ENCODE results near the gene GRID1. TPM values are rescaled to one million over a fixed set of nuclear protein-coding genes. Genes with fewer than 3 reads are reported as not detected.

Gene GRID1
- total RNA-seq, 1 experiment from 2014 or later, result 0.37 TPM

DNA sequence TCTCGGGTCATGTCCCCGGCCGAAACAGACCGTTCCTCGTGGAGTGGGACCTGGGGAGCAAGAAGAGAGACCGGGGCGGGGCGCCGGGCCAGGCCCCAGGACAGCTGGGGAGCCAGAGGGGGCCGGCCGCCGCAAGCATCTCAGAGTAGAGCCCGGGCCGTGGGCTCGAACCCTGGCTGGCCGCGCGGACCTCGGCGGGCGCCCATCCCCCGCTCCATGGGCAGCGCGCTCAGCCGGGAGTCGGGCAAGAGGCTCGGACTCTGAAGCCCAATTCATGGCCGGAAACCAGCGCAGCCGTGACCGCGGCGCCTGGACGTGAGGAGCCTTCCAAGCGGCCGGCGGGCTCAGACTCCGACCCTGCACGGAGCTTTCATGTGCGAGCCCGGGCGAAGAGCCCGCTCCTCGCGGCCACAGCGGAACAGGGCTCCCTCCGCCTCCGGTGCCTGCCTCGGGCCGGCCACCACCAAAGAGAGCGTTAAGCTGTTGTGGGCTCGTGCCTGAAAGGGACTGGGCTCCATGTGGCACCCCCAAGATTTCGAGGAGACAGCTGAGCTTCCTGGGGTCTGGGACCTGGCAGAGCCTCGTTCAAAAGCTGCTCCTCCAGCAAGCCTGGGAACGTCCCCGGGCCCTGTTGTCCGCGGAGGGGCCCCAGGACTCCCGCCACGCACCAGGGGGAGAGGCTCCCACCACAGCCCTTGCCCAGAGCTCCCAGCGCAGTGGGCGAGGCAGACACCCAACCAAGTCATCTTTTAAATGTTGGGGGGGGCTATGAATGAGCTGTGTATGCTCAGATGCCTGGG is 757 bp upstream of the GRID1 start:
- peaks cover 91% of the 10 kb centered on the region for H3K27me3 Mint-ChIP-seq (ENCODE audit: low read depth)
- H3K36me3 Mint-ChIP-seq, result no peaks in the 10 kb centered on the region
- H3K9me3 Mint-ChIP-seq, result no peaks in the 10 kb centered on the region
- CTCF ChIA-PET, result interaction anchor here (0.7 to 6.2 kb wide), 10 partner anchors 9 to 218 kb away, joined by 3 to 51 read pairs (median 4); no protein-coding TSS in a partner anchor
- H3K27ac Mint-ChIP-seq, result no peak overlapping the region
- ATAC-seq (peak; percentile 5), DNase-seq (ENCODE audit: low spot score) (peak; percentile 64)
- 0 out of 2 replicates have a peak, but pooled peaks have one; percentile 38 for TF ChIP-seq ZNF232 (CRISPR knock-in tag; IDR thresholded peaks at IDR 0.05)
- TF ChIP-seq, protein P1, sequence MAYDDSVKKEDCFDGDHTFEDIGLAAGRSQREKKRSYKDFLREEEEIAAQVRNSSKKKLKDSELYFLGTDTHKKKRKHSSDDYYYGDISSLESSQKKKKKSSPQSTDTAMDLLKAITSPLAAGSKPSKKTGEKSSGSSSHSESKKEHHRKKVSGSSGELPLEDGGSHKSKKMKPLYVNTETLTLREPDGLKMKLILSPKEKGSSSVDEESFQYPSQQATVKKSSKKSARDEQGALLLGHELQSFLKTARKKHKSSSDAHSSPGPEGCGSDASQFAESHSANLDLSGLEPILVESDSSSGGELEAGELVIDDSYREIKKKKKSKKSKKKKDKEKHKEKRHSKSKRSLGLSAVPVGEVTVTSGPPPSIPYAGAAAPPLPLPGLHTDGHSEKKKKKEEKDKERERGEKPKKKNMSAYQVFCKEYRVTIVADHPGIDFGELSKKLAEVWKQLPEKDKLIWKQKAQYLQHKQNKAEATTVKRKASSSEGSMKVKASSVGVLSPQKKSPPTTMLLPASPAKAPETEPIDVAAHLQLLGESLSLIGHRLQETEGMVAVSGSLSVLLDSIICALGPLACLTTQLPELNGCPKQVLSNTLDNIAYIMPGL (CRISPR knock-in tag; IDR thresholded peaks at IDR 0.05), result peak; percentile 52; the same call in 1 of the 2 replicates
- TF ChIP-seq, protein P2, sequence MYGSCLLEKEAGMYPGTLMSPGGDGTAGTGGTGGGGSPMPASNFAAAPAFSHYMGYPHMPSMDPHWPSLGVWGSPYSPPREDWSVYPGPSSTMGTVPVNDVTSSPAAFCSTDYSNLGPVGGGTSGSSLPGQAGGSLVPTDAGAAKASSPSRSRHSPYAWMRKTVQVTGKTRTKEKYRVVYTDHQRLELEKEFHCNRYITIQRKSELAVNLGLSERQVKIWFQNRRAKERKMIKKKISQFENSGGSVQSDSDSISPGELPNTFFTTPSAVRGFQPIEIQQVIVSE (CRISPR knock-in tag; IDR thresholded peaks at IDR 0.05; ENCODE audit: borderline replicate concordance), result no peak
- peaks cover 18% of the 10 kb centered on the region for H3K4me1 Mint-ChIP-seq
- POLR2A ChIA-PET, result interaction anchor here (1.8 kb wide), 1 partner anchor 22 kb away, joined by 9 read pairs; no protein-coding TSS in a partner anchor
- H3K4me3 Mint-ChIP-seq, result peak overlapping the region; percentile 38

GRCh38 chr10:86366902-86367151 is 232 bp upstream of the GRID1 start:
- H3K27ac Mint-ChIP-seq, result no peak overlapping the region

DNA sequence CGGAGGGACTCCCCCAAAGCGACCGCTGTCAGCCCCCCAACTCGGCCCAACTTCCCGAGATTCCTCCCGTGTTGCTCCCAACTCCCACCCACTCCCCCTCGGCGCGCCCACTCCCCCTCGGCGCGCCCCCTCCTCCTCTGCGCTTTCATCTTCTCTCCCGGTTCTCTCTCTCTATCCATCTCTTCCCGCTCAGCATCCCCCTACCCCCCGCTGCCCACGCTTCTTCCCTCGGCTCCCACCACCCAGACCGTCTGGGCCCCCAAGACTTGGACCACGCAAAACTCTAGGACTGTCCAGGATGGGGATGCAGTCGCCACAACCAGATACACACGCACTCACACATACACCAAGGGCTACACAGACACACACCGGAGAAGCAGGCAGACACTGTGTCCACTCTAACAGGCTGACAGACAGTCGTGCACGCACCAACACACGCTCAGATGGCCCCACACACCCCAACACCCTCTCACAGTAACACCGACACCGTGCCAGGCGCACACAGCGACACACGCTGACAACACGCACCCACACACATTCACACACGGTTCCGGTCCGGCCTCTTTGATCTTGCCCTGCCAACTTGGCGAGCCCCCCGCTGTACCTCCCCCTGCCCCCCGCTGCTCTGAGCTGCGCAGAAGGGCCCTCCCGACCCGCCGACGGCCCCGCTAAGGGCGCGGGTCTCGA is 1.1 kb downstream of the GRID1 start:
- Mint-ChIP-seq H3K36me3 (no peaks in the 10 kb centered on the region), H3K27ac (no peak overlapping the region), H3K9me3 (no peaks in the 10 kb centered on the region), H3K4me3 (peak overlapping the region; percentile 59), H3K27me3 (ENCODE audit: low read depth) (peaks cover 91% of the 10 kb centered on the region), H3K4me1 (peaks cover 18% of the 10 kb centered on the region)
- TF ChIP-seq, protein P3, sequence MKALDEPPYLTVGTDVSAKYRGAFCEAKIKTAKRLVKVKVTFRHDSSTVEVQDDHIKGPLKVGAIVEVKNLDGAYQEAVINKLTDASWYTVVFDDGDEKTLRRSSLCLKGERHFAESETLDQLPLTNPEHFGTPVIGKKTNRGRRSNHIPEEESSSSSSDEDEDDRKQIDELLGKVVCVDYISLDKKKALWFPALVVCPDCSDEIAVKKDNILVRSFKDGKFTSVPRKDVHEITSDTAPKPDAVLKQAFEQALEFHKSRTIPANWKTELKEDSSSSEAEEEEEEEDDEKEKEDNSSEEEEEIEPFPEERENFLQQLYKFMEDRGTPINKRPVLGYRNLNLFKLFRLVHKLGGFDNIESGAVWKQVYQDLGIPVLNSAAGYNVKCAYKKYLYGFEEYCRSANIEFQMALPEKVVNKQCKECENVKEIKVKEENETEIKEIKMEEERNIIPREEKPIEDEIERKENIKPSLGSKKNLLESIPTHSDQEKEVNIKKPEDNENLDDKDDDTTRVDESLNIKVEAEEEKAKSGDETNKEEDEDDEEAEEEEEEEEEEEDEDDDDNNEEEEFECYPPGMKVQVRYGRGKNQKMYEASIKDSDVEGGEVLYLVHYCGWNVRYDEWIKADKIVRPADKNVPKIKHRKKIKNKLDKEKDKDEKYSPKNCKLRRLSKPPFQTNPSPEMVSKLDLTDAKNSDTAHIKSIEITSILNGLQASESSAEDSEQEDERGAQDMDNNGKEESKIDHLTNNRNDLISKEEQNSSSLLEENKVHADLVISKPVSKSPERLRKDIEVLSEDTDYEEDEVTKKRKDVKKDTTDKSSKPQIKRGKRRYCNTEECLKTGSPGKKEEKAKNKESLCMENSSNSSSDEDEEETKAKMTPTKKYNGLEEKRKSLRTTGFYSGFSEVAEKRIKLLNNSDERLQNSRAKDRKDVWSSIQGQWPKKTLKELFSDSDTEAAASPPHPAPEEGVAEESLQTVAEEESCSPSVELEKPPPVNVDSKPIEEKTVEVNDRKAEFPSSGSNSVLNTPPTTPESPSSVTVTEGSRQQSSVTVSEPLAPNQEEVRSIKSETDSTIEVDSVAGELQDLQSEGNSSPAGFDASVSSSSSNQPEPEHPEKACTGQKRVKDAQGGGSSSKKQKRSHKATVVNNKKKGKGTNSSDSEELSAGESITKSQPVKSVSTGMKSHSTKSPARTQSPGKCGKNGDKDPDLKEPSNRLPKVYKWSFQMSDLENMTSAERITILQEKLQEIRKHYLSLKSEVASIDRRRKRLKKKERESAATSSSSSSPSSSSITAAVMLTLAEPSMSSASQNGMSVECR (CRISPR knock-in tag; IDR thresholded peaks at IDR 0.05; ENCODE audit: borderline replicate concordance), result 0 out of 2 replicates have a peak, but pooled peaks have one; percentile 26
- TF ChIP-seq NFE2L1 (CRISPR knock-in tag; IDR thresholded peaks at IDR 0.05) (0 out of 2 replicates have a peak, but pooled peaks have one; percentile 24), FOXP1 (CRISPR knock-in tag; IDR thresholded peaks at IDR 0.05; ENCODE audit: borderline replicate concordance) (no peak), TP53 (CRISPR knock-in tag; IDR thresholded peaks at IDR 0.05) (0 out of 2 replicates have a peak, but pooled peaks have one; percentile 17)
- peak; percentile 16 for DNase-seq (ENCODE audit: low spot score)
- CTCF ChIA-PET, result interaction anchor here (0.6 to 2.1 kb wide), 4 partner anchors 25 to 1788 kb away, joined by 3 to 11 read pairs (median 3); no protein-coding TSS in a partner anchor
- POLR2A ChIA-PET, result interaction anchor here (0.5 to 1.6 kb wide), 3 partner anchors 23 to 941 kb away, joined by 3 to 5 read pairs (median 3); no protein-coding TSS in a partner anchor
- ATAC-seq, result no peak

More at GRCh38 chr10:86366902-86367151, 232 bp upstream of the GRID1 start:
- ChIA-PET CTCF (interaction anchor here (1.0 to 6.2 kb wide), 6 partner anchors 9 to 105 kb away, joined by 3 to 51 read pairs (median 7); no protein-coding TSS in a partner anchor), POLR2A (interaction anchor here (1.8 kb wide), 1 partner anchor 23 kb away, joined by 9 read pairs; no protein-coding TSS in a partner anchor)
- Mint-ChIP-seq H3K4me1 (peaks cover 18% of the 10 kb centered on the region), H3K9me3 (no peaks in the 10 kb centered on the region), H3K36me3 (no peaks in the 10 kb centered on the region), H3K27me3 (ENCODE audit: low read depth) (peaks cover 91% of the 10 kb centered on the region), H3K4me3 (peak overlapping the region; percentile 30; the same call in 1 of the 2 replicates)
- no peak; the same call in 1 of the 2 replicates for ATAC-seq
- TF ChIP-seq, protein P4, sequence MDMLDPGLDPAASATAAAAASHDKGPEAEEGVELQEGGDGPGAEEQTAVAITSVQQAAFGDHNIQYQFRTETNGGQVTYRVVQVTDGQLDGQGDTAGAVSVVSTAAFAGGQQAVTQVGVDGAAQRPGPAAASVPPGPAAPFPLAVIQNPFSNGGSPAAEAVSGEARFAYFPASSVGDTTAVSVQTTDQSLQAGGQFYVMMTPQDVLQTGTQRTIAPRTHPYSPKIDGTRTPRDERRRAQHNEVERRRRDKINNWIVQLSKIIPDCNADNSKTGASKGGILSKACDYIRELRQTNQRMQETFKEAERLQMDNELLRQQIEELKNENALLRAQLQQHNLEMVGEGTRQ (CRISPR knock-in tag; IDR thresholded peaks at IDR 0.05), result peak; percentile 83
- 0 out of 2 replicates have a peak, but pooled peaks have one; percentile 31 for TF ChIP-seq ZBTB21 (CRISPR knock-in tag; IDR thresholded peaks at IDR 0.05; ENCODE audit: borderline replicate concordance)
- TF ChIP-seq SP1 (CRISPR knock-in tag; conservative IDR thresholded peaks at IDR 0.05), result no peak
- TF ChIP-seq, protein P1 (CRISPR knock-in tag; IDR thresholded peaks at IDR 0.05), result 0 out of 2 replicates have a peak, but pooled peaks have one; percentile 44
- no peak for DNase-seq (ENCODE audit: low spot score)

Measured in WTC11 (cell line).